Upper lobe of left lung (tissue), 4 donors: Measurements from ENCODE around the gene OPRM1.

Experiments used
- EP300 ChIP-seq, 4 donors: sonication (generic); formaldehyde crosslinking; IDR thresholded peaks; one replicate each; pipeline ENCODE4 v1.5.1; 2017; ENCODE audit warnings: antibody characterized with exemption in 4 of 4, control low read depth in 2 of 4
- POLR2A ChIP-seq, 4 donors: fragments of 450-650 bp; IDR thresholded peaks; one replicate each; pipeline ENCODE4 v1.5.1; 2016 to 2017; ENCODE audit warnings: antibody characterized with exemption in 4 of 4, mild to moderate bottlenecking in 2 of 4
- TF ChIP-seq, protein P1 (sequence below), 6 experiments: fragments of 450-650 bp in 4 of 6; fragments of 200-600 bp in 2 of 6; sonication (generic) in 2 of 6; IDR thresholded peaks; one replicate each; pipeline ENCODE4 v1.5.1; 2016 to 2019; ENCODE audit warnings: antibody characterized with exemption in 6 of 6

GRCh38 chr6:154252678-154253077 is 213.6 kb downstream of the OPRM1 start:
- TF ChIP-seq, protein P1, sequence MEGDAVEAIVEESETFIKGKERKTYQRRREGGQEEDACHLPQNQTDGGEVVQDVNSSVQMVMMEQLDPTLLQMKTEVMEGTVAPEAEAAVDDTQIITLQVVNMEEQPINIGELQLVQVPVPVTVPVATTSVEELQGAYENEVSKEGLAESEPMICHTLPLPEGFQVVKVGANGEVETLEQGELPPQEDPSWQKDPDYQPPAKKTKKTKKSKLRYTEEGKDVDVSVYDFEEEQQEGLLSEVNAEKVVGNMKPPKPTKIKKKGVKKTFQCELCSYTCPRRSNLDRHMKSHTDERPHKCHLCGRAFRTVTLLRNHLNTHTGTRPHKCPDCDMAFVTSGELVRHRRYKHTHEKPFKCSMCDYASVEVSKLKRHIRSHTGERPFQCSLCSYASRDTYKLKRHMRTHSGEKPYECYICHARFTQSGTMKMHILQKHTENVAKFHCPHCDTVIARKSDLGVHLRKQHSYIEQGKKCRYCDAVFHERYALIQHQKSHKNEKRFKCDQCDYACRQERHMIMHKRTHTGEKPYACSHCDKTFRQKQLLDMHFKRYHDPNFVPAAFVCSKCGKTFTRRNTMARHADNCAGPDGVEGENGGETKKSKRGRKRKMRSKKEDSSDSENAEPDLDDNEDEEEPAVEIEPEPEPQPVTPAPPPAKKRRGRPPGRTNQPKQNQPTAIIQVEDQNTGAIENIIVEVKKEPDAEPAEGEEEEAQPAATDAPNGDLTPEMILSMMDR (IDR thresholded peaks at IDR 0.05) = no peak
- no peak for TF ChIP-seq POLR2A (IDR thresholded peaks at IDR 0.05)
- no peak for TF ChIP-seq EP300 (IDR thresholded peaks at IDR 0.05)
